Fibroblast of villous mesenchyme (primary cell): ENCODE results near the gene USP47. TPM values are rescaled to one million over a fixed set of nuclear protein-coding genes. Genes with fewer than 3 reads are reported as not detected.
A peak's percentile ranks its signal among the peaks of the same experiment; 100 is the strongest.

ENCODE experiments used
- DNase-seq: peaks from one replicate; pipeline ENCODE4 v3.0.0-alpha.2; 2010; ENCODE audit warnings: low read depth
- H3K4me3 ChIP-seq: 2 replicates; pipeline ENCODE4 v1.5.1; 2011; ENCODE audit warnings: low read depth, mild to moderate bottlenecking, low read length
- CTCF ChIP-seq: IDR thresholded peaks from 2 replicates; pipeline ENCODE4 v1.5.1; 2012; ENCODE audit warnings: low read depth, mild to moderate bottlenecking, low read length; ENCODE audit not compliant: insufficient read depth
- total RNA-seq: library from RNA; depleted of rRNA; stranded (reverse); fragments of >200 nt; gene quantifications from 2 replicates; pipeline ENCODE4 v1.2.3, GENCODE V29; 2012

The USP47 gene
- total RNA-seq, 1 donor = 116 TPM

GRCh38 chr11:11814614-11815452 is 26.9 kb upstream of the USP47 start:
- H3K4me3 ChIP-seq = no peak overlapping the region
- TF ChIP-seq CTCF = no peak
- no peak for DNase-seq

DNA sequence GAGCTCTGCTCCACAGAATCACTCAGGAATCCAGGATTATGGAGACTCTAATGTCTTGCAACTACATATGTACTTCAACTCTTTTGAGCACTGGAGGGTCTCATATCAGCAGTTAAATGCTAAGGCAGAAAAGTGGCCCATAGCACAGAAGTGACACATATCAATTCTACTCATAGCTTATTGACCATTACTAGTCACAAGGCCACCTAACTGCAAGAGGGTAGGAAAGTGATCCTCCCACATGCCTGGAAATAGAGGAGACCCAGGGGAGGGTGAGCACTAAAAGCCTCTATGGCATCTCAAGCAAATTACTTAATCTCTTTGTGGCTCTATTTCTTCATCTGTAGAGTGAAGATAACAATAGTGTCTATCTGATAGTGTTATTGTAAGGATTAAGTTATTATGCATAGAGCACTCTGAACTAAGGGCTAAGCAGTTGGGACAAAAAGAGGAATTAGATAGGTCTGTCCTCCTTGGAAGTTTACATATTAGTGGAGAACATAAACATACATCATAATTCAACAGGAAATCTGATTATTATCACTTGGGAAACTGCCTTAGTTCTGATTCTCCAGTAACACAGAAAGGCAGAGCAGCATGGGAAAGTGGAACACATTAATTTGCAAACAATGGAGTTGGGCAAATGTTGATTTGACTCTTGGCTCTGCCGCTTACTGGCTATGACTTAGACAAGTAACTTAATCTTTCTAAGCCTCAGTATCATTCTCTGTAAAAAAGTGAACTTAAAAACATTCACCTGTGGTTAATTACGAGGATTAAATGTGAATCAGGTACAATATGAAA is 25.1 kb upstream of the USP47 start:
- TF ChIP-seq CTCF = no peak
- peak; percentile 83 for DNase-seq
- no peak overlapping the region for H3K4me3 ChIP-seq

GRCh38 chr11:11817957-11818356 is 23.8 kb upstream of the USP47 start:
- no peak for TF ChIP-seq CTCF
- DNase-seq = no peak
- no peak overlapping the region for H3K4me3 ChIP-seq

GRCh38 chr11:11818529-11819121 is 23.1 kb upstream of the USP47 start:
- no peak for TF ChIP-seq CTCF
- DNase-seq = no peak
- no peak overlapping the region for H3K4me3 ChIP-seq

DNA sequence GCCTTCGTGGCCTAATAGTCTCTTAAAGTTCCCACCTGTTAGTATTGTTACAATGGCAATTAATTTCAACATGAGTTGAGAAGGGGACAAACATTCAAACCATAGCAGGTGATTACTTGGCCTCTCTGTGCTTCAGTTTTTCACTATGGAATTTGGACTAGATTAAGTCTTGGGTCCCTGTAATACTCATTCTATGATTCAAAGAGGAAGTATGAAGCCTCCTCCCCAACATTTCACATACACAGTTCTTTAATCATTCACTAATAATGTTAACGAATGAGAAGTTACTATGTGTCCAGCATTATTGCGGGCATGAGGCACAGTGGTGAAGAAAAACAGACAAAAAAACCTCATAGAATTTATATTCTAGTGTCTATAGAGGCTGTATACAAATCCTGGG is 19.9 kb upstream of the USP47 start:
- TF ChIP-seq CTCF = no peak
- no peak for DNase-seq
- no peak overlapping the region for H3K4me3 ChIP-seq

DNA sequence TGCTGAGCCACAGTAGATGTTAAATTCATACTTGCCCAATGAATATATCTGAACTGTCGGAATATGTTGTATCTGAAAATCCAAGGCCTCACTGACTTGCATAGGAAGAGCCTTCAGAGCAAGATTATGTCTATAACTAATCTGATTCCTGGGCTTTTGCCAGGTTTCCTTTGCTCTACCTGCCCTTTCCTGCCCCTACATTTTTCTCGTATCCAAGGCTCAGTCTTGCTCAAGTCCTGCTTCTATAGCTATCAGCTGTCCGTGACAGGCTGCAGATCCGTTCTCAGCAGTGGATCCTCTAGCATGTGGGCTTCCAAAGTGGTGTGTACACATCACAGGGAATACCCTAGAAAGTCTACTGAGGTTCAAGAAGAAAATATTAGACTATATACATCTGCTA is 18.8 kb upstream of the USP47 start:
- TF ChIP-seq CTCF = no peak
- no peak overlapping the region for H3K4me3 ChIP-seq
- no peak for DNase-seq
